Measurements from ENCODE around the gene CLEC3B. TPM values are rescaled to one million over a fixed set of nuclear protein-coding genes. Genes with fewer than 3 reads are reported as not detected.

The CLEC3B gene
- total RNA-seq, 1 experiment from 2014 or later = 1.8 TPM

GRCh38 chr3:44993471-44994205, 32.5 kb upstream of the CLEC3B start:
- H3K9me2 ChIP-seq (replicated peaks; ENCODE audit: low read length) = no peaks in the 10 kb centered on the region
- peaks cover 18% of the 10 kb centered on the region; the same call in 1 of the 2 replicates for H4K20me1 ChIP-seq (ENCODE audit: low read length)
- peaks cover 65% of the 10 kb centered on the region for H3K79me2 ChIP-seq (ENCODE audit: low read length)
- no peak overlapping the region for H2AFZ ChIP-seq (ENCODE audit: low read length)
- H3K4me2 ChIP-seq (ENCODE audit: low read length) = peak overlapping the region; percentile 38
- peaks cover 61% of the 10 kb centered on the region for H3K36me3 ChIP-seq (ENCODE audit: low read depth, low read length)
- peak overlapping the region; percentile 68 for H3K27ac ChIP-seq (ENCODE audit: low read length)
- peak; percentile 78 for ATAC-seq
- BruUV-seq (replicated peaks) = no TSS peak
- TF ChIP-seq CTCF (conservative IDR thresholded peaks at IDR 0.05; ENCODE audit: low read depth, low read length) (no peak), EZH2phosphoT487 (IDR thresholded peaks at IDR 0.05; ENCODE audit: borderline replicate concordance, low read length) (no peak), EZH2 (IDR thresholded peaks at IDR 0.05; ENCODE audit: low read length, unreplicated experiment) (no peak)
- H3F3A ChIP-seq (ENCODE audit: low read length, unreplicated experiment) = peaks cover 6% of the 10 kb centered on the region
- intact Hi-C loops (cut with micrococcal nuclease) = loop anchor here (2.0 kb wide), 2 partner anchors 39 to 79 kb away; no protein-coding TSS in a partner anchor
- no peaks in the 10 kb centered on the region for H3K27me3 ChIP-seq (ENCODE audit: low read length)
- no peak overlapping the region; the same call in 1 of the 2 replicates for H3K9ac ChIP-seq (ENCODE audit: low read length)
- no peaks in the 10 kb centered on the region for H3K9me3 ChIP-seq (ENCODE audit: low read length)
- peak; percentile 80 for DNase-seq
- ChIA-PET CTCF (interaction anchor here (0.6 to 1.4 kb wide), 6 partner anchors 10 to 108 kb away, joined by 3 to 8 read pairs (median 3); partner anchors contain the start of genes EXOSC7 and ZDHHC3), POLR2A (ENCODE audit: unreplicated experiment) (interaction anchor here (0.6 to 0.7 kb wide), 4 partner anchors 18 to 503 kb away, joined by 4 to 10 read pairs (median 5); partner anchors contain the start of gene ZDHHC3)
- peaks cover 42% of the 10 kb centered on the region for H3K4me1 ChIP-seq (ENCODE audit: insufficient read depth, low read length)
- no peak overlapping the region for H3K4me3 ChIP-seq (ENCODE audit: low read length)

GRCh38 chr3:44995142-44995770, 30.8 kb upstream of the CLEC3B start:
- Histone ChIP-seq H3K9ac (ENCODE audit: low read length) (no peak overlapping the region), H3K9me3 (ENCODE audit: low read length) (no peaks in the 10 kb centered on the region), H3K79me2 (ENCODE audit: low read length) (peaks cover 50% of the 10 kb centered on the region), H3K27ac (ENCODE audit: low read length) (peak overlapping the region; percentile 68), H3K27me3 (ENCODE audit: low read length) (no peaks in the 10 kb centered on the region), H3F3A (ENCODE audit: low read length, unreplicated experiment) (peaks cover 6% of the 10 kb centered on the region), H3K36me3 (ENCODE audit: low read depth, low read length) (peaks cover 53% of the 10 kb centered on the region), H3K4me1 (ENCODE audit: insufficient read depth, low read length) (peaks cover 42% of the 10 kb centered on the region), H3K9me2 (replicated peaks; ENCODE audit: low read length) (no peaks in the 10 kb centered on the region), H4K20me1 (ENCODE audit: low read length) (peaks cover 13% of the 10 kb centered on the region; the same call in 1 of the 2 replicates), H3K4me3 (ENCODE audit: low read length) (no peak overlapping the region), H2AFZ (ENCODE audit: low read length) (no peak overlapping the region), H3K4me2 (ENCODE audit: low read length) (0 out of 2 replicates have a peak overlapping the region, but pooled peaks have one; percentile 7)
- no peak for TF ChIP-seq EZH2phosphoT487 (IDR thresholded peaks at IDR 0.05; ENCODE audit: borderline replicate concordance, low read length)
- no peak for TF ChIP-seq EZH2 (IDR thresholded peaks at IDR 0.05; ENCODE audit: low read length, unreplicated experiment)
- TF ChIP-seq CTCF (conservative IDR thresholded peaks at IDR 0.05; ENCODE audit: low read depth, low read length) = no peak
- peak; percentile 64 for DNase-seq
- BruUV-seq (replicated peaks) = no TSS peak
- intact Hi-C loops (cut with micrococcal nuclease) = no loop called here
- ATAC-seq = peak; percentile 51
- CTCF ChIA-PET = no interaction called here
- POLR2A ChIA-PET (ENCODE audit: unreplicated experiment) = interaction anchor here (0.6 kb wide), 1 partner anchor 674 kb away, joined by 4 read pairs; no protein-coding TSS in a partner anchor
